DMS53 treated with DMSO at 0.1 percent for 48 hours (cell line): ENCODE data around the gene CLEC18A.
A peak's percentile ranks its signal among the peaks of the same experiment; 100 is the strongest.
"Not testable (repeated sequence)": the region's sequence is repeated elsewhere in the genome, so short reads cannot be mapped to it uniquely, and the experiment has no call there.

Source experiments
- DNase-seq: peaks from one replicate; lab custom pipeline; 2025; ENCODE audit not compliant: unreplicated experiment; lab: John Stamatoyannopoulos, UW

CLEC18A gene

DNA sequence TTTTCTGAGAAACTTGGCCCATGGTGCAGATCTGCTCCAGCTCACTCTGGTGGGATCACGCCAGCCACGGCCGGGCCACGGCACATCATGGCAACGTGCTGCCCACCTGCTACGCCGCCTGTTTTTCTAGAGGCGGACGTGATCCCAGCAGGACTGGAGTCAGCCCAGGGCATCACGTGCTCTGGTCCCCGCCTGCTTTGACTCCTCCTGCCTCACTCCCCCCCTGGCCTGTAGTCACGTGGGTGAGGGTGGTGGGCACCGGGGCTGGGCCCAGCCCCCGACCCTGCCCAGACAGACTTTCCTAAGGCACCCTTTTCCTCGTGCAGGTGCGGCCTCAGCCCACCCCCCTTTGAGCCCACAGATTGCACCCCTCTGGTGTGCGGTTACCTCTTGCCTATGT, 723 bp upstream of the CLEC18A start:
- DNase-seq = not testable (repeated sequence)

DNA sequence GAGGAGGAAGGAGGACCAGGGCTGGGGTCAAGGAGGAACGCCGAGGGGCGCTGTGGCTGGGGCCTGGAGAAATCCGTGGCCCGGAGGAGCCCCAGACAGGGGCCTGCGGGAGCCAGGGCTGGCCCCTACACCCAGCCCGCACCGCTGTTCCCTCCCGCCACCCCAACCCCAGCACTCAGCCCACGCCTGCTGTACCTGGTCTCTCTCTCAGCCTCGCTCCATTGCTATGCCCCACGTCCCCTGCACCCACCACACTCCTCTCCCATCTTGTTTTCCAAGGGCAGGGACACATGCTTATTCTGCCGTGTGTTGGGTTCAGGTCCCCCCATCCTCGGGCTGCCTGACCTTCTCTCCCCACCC, 518 bp downstream of the CLEC18A start:
- DNase-seq = not testable (repeated sequence)

- not testable (repeated sequence) for DNase-seq
Measured at GRCh38 chr16:69952116-69952515, 982 bp downstream of the CLEC18A start.

- not testable (repeated sequence) for DNase-seq
Measured at GRCh38 chr16:69952572-69953355, 1.6 kb downstream of the CLEC18A start.

- not testable (repeated sequence) for DNase-seq
Measured at GRCh38 chr16:69954241-69954640, 3.1 kb downstream of the CLEC18A start.

DNA sequence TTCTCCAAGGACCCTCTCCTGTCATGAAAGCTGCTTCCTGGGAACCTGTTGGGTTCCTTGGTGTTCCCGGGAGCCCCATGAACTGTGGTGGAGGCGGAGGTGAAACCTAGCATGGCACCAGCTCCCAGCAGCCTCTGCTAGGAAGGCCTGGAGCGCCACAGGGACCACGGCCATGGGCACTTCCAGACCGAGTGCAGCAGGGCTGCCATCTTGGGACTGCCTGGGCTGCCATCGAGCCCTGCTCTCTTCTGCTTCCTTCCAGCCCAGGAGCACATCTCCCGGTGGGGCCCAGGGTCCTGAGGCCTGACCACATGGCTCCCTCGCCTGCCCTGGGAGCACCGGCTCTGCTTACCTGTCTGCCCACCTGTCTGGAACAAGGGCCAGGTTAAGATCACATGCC, 12.2 kb downstream of the CLEC18A start:
- not testable (repeated sequence) for DNase-seq

DNA sequence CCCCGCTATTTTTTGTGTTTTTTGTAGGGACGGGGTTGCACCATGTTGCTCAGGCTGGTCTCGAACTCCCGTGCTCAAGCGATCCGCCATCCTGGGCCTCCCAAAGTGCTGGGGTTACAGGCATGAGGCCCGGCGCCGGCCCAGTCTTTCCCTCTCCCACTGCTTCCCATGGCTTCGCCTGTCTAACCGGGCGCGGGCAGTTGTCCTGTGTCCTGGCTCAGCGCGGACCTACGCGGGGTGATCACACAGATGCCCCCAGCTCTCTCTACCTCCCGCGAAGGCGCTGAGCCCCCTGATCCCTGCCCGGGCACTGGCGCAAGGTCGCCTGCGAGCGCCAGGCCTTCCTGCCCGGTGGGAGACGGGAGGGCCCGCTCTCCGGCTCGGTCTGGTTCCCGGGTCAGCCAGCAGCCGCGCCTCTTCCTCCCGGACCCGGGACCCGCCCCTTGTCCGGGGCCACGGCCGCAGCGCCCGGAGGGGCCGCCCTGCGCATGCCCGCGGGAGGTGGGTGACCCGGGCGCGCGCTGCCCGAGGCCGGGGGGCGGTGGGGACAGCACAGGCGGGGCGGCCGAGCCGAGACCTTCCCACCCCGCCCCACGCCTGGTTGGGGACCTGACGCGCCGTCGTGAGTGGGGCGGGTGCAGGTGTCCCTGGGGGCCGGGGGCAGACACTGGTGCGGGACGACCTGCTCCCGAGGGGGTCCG, 14.0 kb downstream of the CLEC18A start:
- peak; percentile 17 for DNase-seq

DNA sequence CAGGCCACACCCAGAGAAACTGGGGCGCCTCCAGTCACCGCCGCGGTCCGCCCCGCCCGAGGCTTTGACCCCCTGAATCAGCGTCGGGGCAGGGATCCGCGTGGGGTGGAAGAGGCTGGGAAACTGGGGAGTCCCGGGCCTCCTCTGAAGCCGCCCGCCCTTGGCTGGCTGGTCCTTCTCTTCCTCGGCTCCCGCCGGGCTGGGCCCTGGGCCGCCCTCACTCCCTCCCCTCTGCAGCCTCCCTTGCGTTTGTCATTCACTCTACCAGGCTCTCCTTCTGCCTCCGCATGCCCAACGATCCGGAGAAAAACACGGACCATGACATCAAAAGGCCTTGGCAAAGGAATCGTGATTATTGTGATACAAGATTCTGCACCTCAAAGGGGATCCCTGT, 14.5 kb downstream of the CLEC18A start:
- not testable (repeated sequence) for DNase-seq

- not testable (repeated sequence) for DNase-seq
Measured at GRCh38 chr16:69967688-69968087, 16.6 kb downstream of the CLEC18A start.

- DNase-seq = not testable (repeated sequence)
Measured at GRCh38 chr16:69968125-69968524, 17.0 kb downstream of the CLEC18A start.

GRCh38 chr16:69969657-69970056, 18.5 kb downstream of the CLEC18A start:
- not testable (repeated sequence) for DNase-seq

DNA sequence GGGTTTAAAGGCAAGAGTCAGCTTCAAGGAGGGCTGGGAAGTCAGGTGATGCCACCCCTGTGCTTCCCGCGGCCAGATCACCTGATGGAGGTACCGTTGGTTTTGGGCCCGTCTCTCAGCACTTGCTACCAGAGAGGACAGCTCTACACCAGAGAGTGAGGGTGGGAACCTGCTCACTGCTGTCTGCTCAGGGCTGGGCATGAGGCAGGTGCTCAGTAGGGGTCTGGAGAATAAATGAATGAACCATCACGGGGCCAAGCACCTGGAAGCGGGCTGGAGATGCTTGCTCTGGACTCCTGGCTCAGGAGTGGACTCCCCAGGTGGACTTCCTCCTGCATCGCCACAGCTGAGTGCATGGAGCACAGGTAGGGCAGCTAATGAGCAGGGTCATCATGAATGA, 21.0 kb downstream of the CLEC18A start:
- not testable (repeated sequence) for DNase-seq

- DNase-seq = not testable (repeated sequence)
Measured at GRCh38 chr16:69972935-69973334, 21.8 kb downstream of the CLEC18A start.

GRCh38 chr16:69985196-69985595, 34.1 kb downstream of the CLEC18A start:
- not testable (repeated sequence) for DNase-seq

DNA sequence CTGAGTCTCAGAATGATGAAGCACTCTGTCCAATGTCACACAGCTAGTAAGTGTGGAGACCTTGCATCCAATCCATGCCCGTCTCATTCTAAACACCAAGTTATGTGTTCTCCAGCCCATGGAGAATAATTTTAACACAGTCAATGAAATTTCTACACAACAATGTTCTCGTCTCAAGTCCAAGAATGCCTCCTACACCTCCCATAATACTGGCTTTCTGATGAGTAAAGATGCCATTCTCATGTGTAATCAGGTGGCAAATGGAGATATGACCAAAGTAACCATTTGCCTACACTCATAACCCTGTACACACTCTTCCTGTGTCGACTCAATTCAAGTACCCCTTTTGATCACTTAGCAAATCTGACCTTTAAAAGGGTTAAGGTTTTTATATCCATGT, 46.8 kb downstream of the CLEC18A start:
- not testable (repeated sequence) for DNase-seq

- DNase-seq = not testable (repeated sequence)
Measured at GRCh38 chr16:69999801-70000200, 48.7 kb downstream of the CLEC18A start.

- DNase-seq = not testable (repeated sequence)
Measured at GRCh38 chr16:70003511-70003910, 52.4 kb downstream of the CLEC18A start.

DNA sequence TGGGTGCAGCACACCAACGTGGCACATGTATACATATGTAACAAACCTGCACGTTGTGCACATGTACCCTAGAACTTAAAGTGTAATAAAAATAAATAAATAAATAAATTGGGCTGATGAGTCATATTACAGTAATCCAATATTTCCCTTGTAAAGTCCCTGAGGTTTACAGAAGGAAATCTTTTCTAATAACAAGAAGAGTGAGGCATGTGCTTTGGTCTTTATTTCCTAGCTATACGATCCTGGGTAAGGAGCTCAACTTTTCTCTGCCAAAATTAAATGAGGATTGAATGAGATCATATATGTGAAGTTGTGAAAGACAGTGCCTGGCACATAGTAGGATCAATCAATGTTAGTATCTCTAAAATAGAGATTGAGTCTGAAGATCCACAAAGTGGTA, 57.5 kb downstream of the CLEC18A start:
- not testable (repeated sequence) for DNase-seq

DNA sequence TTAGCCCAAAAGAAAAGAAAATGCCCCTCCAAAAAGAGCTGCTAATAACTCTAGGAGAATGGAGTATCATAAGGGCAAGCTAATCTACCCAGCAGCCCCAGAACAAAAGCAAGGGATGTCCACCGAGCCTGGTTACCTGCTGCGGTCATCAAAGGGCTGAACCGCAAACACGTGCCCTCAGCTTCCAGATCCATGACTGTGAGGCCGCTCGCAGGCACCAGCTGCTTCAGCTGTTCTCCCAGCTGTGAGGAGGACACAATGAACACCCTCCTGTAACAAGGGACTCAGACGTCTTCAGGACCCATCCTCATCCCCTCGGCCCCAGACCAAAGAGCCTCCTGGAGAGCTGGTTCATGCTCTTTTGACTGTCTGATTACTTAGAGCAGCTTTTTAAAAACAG, 59.5 kb downstream of the CLEC18A start:
- DNase-seq = not testable (repeated sequence)

DNA sequence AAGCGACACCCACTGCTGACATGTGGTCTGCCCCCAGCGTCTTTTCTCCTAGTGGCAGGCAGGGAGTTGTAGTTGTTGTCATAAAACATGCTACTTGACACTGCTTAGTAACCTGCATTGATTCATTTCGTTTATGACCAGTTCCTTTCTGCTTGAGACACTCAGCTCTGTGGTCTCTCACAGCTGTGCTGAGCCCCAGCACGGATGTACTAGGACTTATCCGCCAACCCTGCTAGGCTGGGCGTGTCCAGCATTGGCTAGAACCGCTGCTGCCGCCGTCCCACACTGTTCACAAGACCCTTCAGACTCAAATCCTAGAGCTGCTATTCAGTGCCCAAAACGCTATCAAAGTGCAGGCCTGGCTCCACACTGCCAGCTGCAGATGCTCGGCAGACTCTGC, 60.0 kb downstream of the CLEC18A start:
- DNase-seq = not testable (repeated sequence)

GRCh38 chr16:70012354-70012753, 61.2 kb downstream of the CLEC18A start:
- DNase-seq = not testable (repeated sequence)

DNA sequence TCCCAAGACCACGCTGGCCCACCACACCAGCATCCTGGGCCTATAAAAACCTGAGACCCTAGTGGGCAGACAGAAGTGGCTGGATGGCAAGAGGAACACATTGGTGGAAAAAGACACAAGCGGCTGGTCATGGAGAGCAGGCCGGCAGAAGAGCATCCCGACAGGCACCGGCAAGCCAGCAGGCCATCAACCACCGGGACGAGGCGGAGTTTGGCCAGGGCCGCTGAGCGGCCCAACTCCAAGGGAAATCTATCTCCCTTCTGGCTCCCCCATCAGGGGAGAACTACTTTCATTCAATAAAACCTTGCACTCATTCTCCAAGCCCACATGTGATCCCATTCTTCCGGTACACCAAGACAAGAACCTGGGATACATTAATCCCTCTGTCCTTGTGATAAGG, 61.8 kb downstream of the CLEC18A start:
- DNase-seq = not testable (repeated sequence)
